GM19035 (cell line): ENCODE results near the gene PPFIBP2.

Experiments used
- ATAC-seq: cut with Tn5 transposase; IDR thresholded peaks from one replicate; pipeline ENCODE4 v1.9.1; 2021; ENCODE audit not compliant: unreplicated experiment

Gene PPFIBP2

DNA sequence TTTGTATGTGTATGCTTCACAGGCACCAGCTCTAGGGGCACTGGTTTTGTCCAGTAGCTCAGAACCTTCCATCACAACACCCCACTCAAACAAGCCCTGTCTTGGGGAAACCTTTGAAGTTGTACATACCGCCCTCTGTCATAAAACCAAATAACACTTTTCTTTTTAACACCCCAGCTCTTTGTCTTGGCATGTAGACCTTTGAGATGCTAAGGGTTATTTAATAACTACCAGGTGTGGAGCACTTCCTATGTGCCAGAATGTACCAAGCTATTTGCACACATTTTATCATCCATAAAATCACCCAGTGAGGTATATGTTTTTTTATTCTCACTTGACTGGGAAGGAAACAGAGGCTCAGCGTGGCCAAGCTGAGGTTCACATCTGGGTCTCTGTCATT, 108.9 kb downstream of the PPFIBP2 start:
- no peak for ATAC-seq

DNA sequence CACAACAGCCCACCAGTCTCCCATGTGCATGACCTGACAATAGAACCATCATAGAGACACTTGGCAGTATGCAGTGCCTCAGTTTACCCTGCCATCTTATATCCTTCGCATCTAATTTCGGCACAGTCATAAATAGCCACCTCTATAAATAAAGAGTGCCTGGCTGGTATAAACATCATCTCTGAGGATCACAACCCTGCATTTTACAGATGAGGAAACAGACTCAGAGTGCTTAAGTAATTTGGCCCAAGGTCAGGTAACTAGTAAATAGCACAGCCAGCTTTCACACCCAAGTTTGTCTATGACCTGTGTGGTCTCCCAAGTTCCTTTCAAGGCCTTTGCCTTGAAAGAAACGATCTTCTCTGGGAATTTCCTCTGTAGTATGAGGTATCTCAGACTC, 114.9 kb downstream of the PPFIBP2 start:
- no peak for ATAC-seq

- ATAC-seq = no peak
Observed at GRCh38 chr11:7630002-7630401, 116.2 kb downstream of the PPFIBP2 start.

DNA sequence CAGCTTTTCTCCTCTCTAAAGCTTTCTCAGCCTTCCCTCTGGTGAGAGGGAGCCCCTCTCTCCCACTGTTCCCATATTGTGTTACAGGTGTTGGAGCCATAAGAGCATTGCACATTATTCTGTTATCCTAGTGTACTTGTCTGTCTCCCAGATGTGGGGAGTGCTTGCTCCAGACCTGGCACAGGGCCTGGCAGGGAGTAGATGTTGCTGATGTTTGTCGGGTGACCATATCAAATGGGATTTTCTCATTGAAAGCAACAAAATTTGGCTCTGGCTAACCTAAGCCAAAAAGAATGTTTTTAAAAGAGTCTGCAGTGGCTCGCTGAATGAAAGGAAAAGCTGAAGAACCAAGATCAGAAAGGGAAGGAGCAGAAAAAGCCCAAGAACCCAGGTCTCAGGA, 118.4 kb downstream of the PPFIBP2 start:
- no peak for ATAC-seq

GRCh38 chr11:7635137-7635536, 121.3 kb downstream of the PPFIBP2 start:
- ATAC-seq = no peak

- no peak for ATAC-seq
Observed at GRCh38 chr11:7635708-7636107, 121.9 kb downstream of the PPFIBP2 start.

DNA sequence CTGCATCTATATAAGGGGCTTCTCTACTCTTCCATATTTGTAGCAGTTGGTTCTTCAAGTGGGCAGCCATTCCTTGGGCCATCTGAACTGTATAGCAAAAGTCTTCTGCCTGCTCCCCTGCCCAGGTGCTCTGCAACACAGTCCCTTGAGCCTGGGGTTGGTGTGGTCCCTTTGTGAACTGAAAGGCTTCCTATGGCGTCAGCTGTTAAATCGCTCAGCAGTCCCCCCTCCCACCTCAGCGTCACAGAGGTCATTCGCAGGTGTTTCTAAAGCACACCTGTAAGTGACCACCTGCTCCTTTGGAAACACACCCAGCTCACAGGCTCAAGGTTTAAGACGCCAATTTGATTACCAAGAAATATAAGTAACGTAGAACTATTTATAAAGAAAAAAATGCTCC, 122.6 kb downstream of the PPFIBP2 start:
- ATAC-seq = no peak

- ATAC-seq = no peak
Observed at GRCh38 chr11:7637447-7638157, 123.8 kb downstream of the PPFIBP2 start.

DNA sequence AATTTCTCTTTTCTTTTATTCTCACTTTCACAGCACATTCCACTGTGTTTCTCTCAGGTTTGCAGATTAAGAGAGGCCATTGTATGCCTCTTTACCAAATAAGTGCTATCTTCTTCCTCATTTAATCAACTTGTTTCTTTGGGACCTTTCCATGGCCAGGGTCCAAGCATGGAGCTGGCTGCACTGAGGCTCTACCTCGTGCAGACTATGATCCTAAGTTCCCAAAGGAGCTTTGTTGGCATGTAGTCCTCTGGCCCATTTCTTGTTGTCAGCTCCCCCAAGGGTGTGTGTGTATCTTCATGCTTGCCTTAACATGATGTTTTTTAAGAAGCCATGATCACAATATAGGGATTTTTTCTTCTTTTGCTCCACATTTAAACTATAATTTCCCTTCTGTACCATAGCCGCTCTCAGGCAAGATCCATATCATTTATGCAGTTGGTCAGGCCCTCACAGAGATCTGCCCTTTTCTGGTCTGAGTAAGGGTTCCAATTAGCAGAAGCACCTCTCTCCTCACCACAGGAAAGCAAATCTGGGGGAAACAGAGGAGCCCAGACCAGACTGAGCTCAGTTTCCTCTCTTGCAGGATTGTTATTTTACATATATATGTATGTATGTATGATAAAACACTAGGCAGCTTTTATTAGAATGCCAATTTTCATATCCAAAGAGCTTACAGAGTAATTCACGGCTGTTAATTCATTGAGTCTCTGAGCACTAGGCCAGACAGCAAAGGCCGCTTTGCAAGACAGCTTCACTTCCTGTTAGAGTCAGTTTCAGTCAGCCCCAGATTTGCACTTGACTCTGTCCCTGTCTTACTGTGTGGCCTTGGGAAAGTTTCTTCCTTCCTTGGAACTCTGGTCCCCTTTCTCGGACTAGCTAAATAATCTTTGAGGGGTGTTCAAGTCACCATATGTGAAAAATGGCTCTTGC, 125.2 kb downstream of the PPFIBP2 start:
- ATAC-seq = peak; percentile 68

- ATAC-seq = no peak
Observed at GRCh38 chr11:7639643-7640025, 125.8 kb downstream of the PPFIBP2 start.

DNA sequence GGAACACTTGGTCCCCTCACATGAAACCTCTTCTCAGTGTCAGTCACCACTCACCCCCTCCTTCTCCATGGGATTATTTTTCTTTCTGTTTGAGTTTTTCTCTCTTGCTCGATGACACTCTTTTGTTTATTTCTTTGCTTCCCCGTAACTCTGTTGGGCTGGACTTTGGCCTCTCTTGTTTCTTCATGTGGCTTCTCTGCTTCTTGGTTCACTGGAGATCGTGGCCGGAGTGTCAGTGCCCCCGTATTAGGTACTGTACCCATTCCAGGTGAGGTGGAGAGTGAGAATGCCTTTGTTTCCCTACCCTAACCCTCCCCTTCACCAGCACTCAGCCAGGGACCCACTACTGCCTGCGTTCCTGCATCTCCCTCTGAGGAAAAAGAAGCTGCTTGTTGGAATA, 127.0 kb downstream of the PPFIBP2 start:
- no peak for ATAC-seq

DNA sequence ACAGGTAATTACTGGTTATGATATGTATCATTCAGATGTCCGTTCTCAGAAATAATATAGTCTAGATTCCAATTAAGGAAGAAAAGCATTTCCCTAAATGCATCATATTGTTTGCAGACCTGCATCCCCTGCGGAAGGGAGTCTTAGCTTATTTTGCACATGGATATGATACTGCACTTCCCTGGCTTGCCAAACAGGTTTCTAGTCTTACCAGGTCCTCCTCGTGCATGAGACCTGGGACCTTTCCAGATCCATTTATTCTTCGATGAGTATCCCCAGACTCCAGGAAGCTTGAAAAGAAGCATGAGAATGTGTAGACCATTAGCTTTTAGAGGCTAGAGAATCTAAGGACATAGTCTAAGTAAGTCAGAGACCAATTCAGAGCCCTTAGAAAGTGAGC, 128.9 kb downstream of the PPFIBP2 start:
- ATAC-seq = no peak

GRCh38 chr11:7643314-7643713, 129.5 kb downstream of the PPFIBP2 start:
- ATAC-seq = no peak

DNA sequence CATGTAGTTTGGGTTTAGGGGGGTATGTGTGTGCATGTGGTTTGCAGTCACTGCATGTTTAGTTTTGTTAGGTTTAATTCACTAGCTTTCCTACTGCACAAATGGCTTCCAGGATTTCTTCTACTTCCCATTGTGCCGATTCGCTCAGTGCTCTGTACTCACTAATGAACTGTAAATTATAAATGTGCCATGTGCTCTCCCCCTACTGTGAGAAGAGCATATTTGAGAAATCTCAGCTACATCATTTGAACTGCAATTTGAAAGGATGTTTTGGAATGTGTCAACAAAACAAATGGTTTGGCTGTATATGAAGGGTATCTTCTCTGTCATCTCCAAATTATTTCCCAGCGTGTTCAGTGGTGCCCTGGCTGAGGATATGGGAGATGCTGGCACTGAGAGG, 131.4 kb downstream of the PPFIBP2 start:
- no peak for ATAC-seq

DNA sequence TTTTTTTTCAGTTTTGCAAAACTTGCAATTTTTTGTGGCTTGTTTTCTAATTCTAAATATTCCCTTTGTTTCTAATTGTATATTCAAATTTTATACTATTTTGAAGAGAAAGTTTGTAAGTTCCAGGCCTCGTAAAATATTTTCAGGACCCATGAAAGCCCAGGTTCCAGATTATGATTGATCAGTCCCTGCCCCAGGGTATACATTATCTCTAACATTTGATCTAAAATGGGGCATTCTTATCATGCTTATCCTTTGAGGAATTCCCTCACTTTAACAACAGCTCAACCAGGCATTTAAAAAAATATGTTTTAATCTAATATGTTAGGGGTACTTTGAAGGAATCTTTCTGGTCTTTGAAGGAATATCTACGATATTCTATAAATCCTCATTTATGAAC, 133.1 kb downstream of the PPFIBP2 start:
- ATAC-seq = no peak

DNA sequence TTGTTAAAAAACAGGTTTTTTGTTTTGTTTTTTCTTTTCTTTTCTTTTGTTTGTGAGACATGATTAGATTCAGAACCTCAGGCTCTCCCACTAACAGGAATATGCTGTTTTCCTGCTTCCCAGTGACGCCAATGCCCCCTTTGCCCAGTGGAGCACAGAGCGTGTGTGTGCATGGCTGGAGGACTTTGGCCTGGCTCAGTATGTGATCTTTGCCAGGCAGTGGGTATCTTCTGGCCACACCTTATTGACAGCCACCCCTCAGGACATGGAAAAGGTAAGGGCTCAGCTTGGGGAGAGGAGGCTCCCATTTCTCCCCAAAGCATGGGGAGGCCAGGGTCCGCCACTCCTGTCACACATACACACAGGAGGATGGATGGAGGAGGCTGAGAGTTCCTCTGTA, 134.5 kb downstream of the PPFIBP2 start:
- ATAC-seq = no peak

GRCh38 chr11:7651140-7651551, 137.3 kb downstream of the PPFIBP2 start:
- ATAC-seq = no peak

DNA sequence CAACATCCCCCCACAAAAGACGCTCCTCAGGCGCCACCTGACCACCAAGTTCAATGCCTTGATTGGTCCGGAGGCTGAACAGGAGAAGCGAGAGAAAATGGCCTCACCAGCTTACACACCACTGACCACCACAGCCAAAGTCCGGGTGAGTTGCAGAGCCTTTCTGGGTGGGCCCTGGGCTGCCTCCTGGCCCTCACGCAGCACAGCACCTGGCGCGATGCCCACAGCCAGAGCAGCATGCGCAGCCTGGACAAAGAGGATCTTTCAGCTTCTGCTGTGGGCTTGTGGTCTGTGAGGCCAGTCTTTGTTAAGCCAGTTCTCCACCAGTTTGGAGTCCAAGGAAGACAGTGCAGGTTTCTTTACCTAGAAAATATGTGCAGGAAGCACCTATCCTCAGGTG, 137.9 kb downstream of the PPFIBP2 start:
- no peak for ATAC-seq

GRCh38 chr11:7654195-7654705, 140.5 kb downstream of the PPFIBP2 start:
- ATAC-seq = no peak

DNA sequence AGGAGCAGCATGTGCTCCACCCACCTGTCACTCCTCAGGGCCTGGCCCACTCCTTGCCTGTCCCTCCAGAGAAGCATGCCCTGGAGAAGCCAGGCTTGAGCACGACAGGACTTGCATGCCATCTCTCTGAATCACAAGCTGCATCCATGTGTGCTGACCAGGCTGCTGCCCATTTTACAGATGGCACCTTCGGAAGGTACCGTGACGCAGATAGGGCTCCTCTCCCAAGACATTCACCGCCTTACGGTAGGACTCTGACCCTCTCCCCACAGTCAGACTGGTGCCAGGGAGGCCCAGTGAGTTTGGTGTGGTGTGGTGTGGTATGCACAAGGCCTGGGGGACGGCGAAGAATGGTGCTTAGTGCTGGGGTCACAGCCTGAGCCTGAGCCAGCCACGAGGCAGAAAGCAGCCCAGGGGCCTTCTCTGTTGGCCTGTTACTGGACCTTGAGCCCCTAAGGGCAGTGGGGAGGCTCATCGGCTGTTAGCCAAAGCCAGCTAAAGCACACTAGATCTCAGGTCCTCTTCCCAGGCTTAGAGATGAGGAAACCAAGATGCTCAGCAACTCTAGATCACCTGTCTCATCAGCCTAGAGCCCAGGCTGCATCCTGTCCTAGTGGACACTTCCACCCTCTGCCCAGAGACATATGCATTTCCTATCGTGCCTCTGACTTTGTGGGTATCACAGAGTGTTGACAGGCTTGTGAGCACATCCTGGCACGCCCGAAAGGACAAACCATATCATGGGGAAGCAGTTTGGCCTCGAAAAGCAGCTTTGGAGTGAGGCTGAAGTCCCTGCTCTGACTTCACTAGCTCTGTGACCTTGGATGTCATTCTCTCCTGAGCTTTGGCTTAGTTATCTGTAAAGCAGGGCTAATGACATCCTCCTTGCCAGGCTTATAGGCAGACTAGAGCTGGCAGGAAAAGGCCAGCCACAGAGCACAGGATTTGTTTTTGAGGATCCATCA, 141.7 kb downstream of the PPFIBP2 start:
- ATAC-seq = no peak

GRCh38 chr11:7656704-7657103, 142.9 kb downstream of the PPFIBP2 start:
- ATAC-seq = no peak
